ENCODE measurements around the gene LCE1C. TPM values are rescaled to one million over a fixed set of nuclear protein-coding genes. Genes with fewer than 3 reads are reported as not detected.

LCE1C gene
- total RNA-seq, 4 donors from 2014 or later: not detected

DNA sequence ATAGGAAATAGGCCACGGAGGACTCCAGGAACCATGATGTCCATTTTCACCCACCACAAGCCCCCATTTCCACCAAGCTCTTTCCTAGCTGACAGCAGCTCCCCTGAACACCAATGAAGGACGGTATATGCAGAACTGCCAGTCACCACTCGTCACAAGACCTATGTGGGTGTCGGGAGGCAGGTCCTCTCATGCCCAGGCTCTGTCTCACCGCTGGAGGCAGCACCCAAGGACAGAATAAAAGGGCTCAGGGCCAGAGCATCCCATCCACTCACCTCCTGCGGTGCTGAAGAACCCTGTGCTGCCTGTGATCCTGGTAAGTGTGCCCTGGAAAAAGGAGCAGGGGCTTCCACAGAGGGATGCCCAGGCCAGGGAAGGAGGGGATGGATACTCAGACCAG lies 31.6 kb downstream of the LCE1C start, which contains the start of gene LCE1F:
LCE1F (plus strand) TSS at position 266 of the 400 bp plus-strand sequence. CDS start 1,232 bp downstream, outside the sequence.
- no peak within 1 kb of the TSS for H3K4me3 ChIP-seq
- no peaks in the 10 kb centered on the region for H3K4me1 ChIP-seq
- H3K36me3 ChIP-seq: no peaks in the 10 kb centered on the region
- no peak for DNase-seq
- H3K27me3 ChIP-seq: no peaks in the 10 kb centered on the region
- TF ChIP-seq POLR2A (IDR thresholded peaks at IDR 0.05) (no peak), CTCF (IDR thresholded peaks at IDR 0.05) (no peak)
- H3K27ac ChIP-seq: no peak within 1 kb of the TSS
- H3K9me3 ChIP-seq: no peaks in the 10 kb centered on the region

- Histone ChIP-seq H3K4me3 (no peak overlapping the region), H3K36me3 (no peaks in the 10 kb centered on the region), H3K27ac (no peak overlapping the region), H3K27me3 (no peaks in the 10 kb centered on the region), H3K9me3 (no peaks in the 10 kb centered on the region), H3K4me1 (no peaks in the 10 kb centered on the region)
- no peak for DNase-seq
- TF ChIP-seq CTCF (IDR thresholded peaks at IDR 0.05): no peak
- TF ChIP-seq POLR2A (IDR thresholded peaks at IDR 0.05): no peak
Observed at GRCh38 chr1:152770411-152770810, 36.0 kb downstream of the LCE1C start.

DNA sequence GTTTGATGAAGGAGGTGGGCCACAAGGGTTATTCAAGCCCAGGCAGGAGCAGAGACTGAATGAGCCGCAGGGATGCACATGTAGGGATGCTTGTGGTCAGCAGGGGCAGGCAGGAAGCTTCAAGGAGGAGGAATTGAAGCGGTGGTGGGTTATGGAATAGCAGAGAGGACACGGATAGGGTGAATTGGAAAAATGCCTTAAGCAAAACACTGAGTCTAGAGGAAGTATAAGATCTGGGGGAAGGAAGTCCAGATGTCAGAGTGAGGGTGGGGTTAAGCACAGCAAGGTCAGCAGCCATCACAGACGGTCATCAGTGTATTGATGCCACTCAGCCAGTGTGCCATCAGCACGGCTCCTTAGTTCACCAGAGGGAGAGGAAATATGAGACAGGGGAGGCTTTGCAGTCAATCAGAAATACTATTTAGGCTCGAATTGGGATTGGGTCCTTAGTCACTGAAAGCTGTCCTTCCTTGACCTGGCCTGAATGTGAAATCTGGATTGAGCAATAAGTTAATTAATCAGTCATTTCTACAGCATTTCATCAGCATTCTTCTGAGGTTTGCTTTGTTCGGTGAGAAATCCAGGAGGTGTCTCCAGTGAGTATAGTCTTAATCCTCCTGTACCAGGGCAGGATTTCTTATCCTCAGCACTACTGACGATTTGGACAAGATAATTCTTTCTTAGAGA lies 37.5 kb downstream of the LCE1C start:
- no peaks in the 10 kb centered on the region for H3K9me3 ChIP-seq
- H3K4me1 ChIP-seq: no peaks in the 10 kb centered on the region
- H3K36me3 ChIP-seq: no peaks in the 10 kb centered on the region
- H3K27me3 ChIP-seq: no peaks in the 10 kb centered on the region
- no peak overlapping the region for H3K27ac ChIP-seq
- no peak overlapping the region for H3K4me3 ChIP-seq
- no peak for TF ChIP-seq CTCF (IDR thresholded peaks at IDR 0.05)
- TF ChIP-seq POLR2A (IDR thresholded peaks at IDR 0.05): no peak
- no peak for DNase-seq

DNA sequence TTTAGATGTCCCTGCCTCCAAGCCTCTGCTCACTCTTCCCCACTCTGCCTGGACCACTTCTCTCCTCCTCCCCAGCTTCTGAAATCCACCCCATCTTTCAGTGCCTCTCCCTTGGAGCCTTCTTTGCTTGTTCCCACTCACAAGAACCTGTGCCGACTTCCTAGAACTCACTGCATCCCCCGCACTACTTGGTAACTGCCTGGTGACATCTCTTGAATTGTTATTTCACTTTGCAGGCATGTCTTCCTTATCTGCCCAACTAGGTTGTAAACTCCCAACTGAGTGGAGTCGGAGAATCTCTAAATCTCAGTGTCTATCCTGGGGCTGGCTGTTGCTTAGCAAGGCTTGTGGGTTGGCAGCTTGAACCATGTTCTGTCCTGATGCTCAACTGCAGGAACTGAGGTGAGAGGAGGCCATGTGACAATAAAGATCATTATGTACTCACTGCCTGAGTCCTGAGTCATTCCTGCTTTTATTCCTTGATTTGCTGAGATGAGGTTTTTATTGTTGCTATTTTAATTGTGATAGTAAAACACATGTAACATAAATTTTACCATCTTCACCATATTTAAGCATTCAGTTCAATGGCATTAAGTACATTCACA lies 44.7 kb downstream of the LCE1C start:
- H3K27me3 ChIP-seq: no peaks in the 10 kb centered on the region
- H3K36me3 ChIP-seq: no peaks in the 10 kb centered on the region
- H3K9me3 ChIP-seq: no peaks in the 10 kb centered on the region
- no peak for TF ChIP-seq POLR2A (IDR thresholded peaks at IDR 0.05)
- TF ChIP-seq CTCF (IDR thresholded peaks at IDR 0.05): no peak
- no peak overlapping the region for H3K27ac ChIP-seq
- no peaks in the 10 kb centered on the region for H3K4me1 ChIP-seq
- no peak for DNase-seq
- H3K4me3 ChIP-seq: no peak overlapping the region

DNA sequence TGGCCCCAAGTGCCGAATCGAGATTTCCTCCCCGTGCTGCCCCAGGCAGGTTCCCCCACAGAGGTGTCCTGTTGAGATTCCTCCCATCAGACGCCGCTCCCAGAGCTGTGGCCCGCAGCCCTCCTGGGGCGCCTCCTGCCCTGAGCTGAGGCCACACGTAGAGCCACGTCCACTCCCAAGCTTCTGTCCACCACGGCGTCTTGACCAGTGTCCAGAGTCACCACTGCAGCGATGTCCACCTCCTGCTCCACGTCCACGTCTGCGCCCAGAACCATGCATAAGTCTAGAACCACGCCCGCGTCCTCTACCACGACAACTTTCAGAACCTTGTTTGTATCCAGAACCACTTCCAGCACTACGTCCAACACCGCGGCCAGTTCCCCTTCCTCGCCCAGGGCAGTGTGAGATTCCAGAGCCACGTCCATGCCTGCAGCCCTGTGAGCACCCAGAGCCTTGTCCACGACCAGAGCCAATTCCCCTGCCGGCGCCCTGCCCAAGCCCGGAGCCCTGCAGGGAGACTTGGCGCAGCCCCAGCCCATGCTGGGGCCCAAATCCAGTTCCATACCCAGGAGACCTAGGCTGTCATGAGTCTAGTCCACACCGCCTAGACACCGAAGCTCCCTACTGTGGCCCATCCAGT lies 45.8 kb downstream of the LCE1C start:
- no peak for TF ChIP-seq CTCF (IDR thresholded peaks at IDR 0.05)
- TF ChIP-seq POLR2A (IDR thresholded peaks at IDR 0.05): no peak

More for the DNA sequence above, 45.8 kb downstream of the LCE1C start:
- Histone ChIP-seq H3K36me3 (no peaks in the 10 kb centered on the region), H3K4me3 (no peak overlapping the region), H3K27ac (no peak overlapping the region), H3K9me3 (no peaks in the 10 kb centered on the region), H3K4me1 (no peaks in the 10 kb centered on the region), H3K27me3 (no peaks in the 10 kb centered on the region)
- no peak for DNase-seq
